GM12873 (cell line): ENCODE results near the gene FRMD5.

Experiments used
- TF ChIP-seq, protein P1 (sequence below): IDR thresholded peaks from 2 replicates; pipeline ENCODE4 v1.5.1; 2012; ENCODE audit warnings: low read depth, mild to moderate bottlenecking, moderate library complexity, low read length, control low read depth; ENCODE audit not compliant: insufficient read depth; ENCODE audit errors: missing control alignments

The FRMD5 gene

DNA sequence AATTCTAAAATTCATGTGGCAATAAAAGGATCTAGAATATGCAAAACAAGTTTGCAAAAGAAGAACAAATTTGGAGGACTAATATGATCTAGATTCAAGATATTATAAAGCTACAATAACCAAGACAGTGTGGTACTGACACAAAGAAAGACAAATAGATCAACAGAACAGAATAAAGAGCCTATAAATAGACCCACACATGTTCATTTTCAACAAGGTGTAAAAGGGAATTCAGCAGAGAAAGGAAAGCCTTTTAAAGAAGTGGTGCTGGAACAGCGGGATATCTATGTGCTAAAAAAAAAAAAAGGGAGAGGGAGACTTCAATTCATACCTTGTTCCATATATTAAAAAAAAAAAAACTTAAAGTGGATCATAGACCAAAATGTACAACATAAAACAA is 219.3 kb downstream of the FRMD5 start:
- TF ChIP-seq, protein P1, sequence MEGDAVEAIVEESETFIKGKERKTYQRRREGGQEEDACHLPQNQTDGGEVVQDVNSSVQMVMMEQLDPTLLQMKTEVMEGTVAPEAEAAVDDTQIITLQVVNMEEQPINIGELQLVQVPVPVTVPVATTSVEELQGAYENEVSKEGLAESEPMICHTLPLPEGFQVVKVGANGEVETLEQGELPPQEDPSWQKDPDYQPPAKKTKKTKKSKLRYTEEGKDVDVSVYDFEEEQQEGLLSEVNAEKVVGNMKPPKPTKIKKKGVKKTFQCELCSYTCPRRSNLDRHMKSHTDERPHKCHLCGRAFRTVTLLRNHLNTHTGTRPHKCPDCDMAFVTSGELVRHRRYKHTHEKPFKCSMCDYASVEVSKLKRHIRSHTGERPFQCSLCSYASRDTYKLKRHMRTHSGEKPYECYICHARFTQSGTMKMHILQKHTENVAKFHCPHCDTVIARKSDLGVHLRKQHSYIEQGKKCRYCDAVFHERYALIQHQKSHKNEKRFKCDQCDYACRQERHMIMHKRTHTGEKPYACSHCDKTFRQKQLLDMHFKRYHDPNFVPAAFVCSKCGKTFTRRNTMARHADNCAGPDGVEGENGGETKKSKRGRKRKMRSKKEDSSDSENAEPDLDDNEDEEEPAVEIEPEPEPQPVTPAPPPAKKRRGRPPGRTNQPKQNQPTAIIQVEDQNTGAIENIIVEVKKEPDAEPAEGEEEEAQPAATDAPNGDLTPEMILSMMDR, result no peak

DNA sequence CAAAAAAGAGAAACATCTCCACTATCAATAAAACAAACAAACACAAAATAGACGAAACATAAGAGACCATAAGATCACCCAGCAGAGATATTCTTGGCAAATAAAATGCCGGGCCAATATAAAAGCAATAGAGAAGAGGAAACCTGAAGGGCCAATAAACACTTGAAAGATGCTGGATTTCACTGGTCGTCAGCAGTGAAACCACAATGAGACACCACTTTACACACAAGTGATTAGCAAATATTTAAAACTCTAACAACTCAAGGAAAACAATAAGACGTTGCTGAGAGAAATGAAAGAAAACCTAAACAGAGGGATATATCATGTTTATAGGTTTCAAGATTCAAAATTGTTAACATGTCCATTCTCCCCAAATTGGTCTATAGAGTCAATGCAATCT is 219.7 kb downstream of the FRMD5 start:
- TF ChIP-seq, protein P1, result no peak

DNA sequence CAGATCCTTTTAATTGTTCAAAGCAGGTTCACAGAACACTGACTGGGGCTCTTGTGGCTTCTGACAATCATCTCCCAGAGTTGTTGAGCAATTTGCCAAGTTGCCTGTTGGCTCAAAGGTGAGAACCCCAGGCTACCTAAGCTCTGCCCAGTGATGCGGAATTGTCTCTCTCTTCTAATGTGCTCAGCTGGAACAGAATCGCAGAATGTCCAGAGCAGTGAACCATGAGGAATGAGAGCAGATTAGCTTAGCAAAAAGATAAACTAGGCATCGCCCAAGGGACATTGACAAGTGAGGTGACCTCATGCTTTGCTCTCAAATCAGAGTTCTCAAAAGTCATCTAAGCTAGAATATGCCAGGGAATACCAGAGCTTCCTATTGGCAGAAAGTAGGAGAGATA is 220.2 kb downstream of the FRMD5 start:
- TF ChIP-seq, protein P1, result no peak

DNA sequence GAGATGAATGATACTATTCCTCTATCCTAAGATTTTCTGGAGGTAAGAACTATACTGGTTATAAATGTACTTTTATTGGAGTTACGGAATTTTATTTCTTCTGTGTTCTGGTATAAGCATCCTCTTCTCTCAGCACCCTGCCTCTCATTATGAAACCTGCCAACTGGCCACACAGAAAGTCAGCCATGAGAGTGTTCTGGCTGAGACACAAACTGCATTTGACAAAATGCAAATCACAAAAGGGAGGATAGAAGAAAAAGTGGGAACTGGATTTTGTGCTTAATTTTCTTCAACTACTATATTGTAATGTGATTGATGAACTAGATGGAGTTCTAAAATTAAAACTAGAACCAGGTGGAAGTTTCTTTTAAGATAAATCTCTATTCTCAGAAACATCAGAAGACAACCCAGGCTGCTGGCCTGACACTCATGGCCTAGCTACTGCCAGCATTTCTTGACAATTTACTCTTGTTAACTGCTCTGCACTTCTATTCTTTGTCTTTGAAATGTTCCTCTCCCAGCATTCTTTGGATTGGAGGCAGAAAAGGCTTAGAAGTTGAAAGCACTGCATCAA is 225.2 kb downstream of the FRMD5 start:
- TF ChIP-seq, protein P1, result no peak

DNA sequence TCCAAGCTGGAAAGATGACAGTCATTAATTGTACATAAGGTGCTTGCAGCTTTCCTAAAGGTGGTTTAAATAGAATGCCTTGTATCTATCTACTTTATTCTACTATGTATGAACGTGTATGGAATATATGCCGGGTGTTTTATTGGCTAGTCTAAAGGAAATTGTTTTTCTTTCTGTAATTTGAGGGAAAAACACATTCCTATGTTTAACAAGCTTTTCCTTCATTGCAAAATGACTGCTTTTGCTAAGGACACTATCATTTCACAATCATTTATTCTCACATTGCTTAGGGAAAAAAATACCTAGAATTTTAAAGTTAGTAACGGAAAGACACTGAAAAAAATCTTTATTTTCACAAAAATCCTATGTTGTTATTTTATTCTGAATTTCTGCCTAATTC is 226.5 kb downstream of the FRMD5 start:
- TF ChIP-seq, protein P1, result no peak

DNA sequence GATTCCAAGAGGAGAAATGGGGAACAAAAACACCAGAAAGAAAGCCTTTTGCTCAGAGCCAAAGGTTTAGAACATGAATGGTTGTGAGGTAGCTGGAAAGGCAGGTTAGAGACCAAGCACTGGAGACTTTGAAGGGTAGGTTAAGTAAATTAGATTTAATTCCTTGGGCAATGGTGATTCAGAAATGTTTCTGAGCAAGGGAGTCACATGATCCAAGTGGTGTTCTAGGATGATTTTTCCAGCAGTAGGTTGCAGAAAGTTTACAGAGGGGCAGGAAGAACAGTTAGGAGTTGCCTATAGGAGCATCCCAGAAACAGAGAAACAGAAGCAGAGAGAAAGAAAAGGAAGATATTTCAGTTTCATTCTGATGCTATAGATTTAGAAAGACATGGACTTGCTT is 228.4 kb downstream of the FRMD5 start:
- TF ChIP-seq, protein P1, result no peak

DNA sequence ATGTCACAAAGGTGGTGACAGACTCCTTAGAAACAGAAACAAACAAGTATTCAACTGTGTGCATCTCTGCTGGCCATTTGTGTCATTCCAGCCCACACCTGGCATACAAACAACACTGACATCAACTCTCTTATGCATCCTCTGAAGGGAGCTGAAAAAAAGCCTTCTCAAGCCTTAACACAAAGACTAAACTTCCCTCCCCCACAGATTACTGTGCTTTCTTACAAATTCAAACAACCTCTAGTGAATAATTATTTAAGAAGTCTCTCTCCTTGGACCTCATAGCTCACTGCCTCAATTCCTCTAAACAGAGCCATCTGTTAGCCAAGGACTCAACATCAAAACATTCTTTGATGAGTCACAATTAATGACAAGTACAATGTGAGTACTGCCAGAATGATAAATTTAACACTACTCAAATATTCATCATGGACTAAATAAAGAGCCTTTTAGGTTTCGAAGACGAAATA is 236.2 kb downstream of the FRMD5 start:
- TF ChIP-seq, protein P1, result no peak

DNA sequence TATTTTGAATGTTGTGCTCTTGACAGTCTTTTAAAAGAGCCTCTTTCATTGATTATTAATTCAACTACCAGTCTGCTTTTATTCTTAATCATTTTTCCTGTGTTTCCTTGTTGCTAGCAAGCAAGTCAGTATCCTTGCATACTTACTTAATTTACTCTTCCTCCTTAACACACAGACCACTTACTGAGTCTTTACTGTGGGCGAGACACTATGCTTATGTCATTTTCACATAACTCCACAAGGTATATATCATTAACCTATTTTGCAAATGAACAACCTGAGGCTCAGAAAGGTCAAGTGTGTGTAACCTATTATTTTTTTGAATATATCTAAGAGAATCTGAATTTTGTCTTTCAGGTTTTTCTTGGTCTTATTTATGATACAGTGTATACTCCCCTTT is 237.3 kb downstream of the FRMD5 start:
- TF ChIP-seq, protein P1, result no peak
